ENCODE measurements around the gene UBLCP1. TPM values are rescaled to one million over a fixed set of nuclear protein-coding genes. Genes with fewer than 3 reads are reported as not detected.

The UBLCP1 gene
- total and polyA plus RNA-seq, 8 donors: 29.9 to 49.9 (median 37.3) TPM

DNA sequence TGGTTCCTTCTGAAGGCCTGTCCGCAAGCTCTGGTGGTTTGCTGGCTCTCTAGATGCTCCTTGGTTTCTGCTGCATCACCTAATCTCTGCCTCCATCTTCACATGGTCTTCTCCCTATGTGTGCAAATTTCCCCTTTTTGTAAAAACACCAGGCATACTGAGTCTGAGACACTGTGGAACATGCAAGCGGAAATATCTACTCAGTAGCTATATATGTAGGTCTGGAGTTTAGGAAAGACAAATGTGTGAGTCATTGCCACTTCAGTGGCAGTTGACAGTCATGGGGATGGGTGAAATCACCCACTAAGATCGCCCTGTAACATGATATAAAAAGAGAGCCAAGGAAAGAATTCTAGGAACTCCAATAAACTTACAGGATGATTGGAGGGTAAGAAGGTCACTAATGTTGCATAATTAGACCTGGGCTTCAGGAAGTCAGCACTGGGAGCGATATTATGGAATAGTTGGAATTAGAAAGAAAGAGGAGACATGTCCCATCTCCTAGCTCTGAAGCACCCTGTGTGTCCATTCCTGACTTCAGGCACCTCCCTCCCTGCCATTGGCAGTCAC is 22.7 kb upstream of the UBLCP1 start:
- Histone ChIP-seq H3K4me3 (no peak overlapping the region), H3K27ac (no peak overlapping the region), H3K4me1 (peaks cover 0 to 13% of the 10 kb centered on the region in 2 donors), H3K9me3 (no peaks in the 10 kb centered on the region), H3K27me3 (no peaks in the 10 kb centered on the region), H3K36me3 (no peaks in the 10 kb centered on the region)
- intact Hi-C loops (cut with DNase I): no loop called here
- DNase-seq (no peak), ATAC-seq (peak; percentile 80)
- TF ChIP-seq, protein P1, sequence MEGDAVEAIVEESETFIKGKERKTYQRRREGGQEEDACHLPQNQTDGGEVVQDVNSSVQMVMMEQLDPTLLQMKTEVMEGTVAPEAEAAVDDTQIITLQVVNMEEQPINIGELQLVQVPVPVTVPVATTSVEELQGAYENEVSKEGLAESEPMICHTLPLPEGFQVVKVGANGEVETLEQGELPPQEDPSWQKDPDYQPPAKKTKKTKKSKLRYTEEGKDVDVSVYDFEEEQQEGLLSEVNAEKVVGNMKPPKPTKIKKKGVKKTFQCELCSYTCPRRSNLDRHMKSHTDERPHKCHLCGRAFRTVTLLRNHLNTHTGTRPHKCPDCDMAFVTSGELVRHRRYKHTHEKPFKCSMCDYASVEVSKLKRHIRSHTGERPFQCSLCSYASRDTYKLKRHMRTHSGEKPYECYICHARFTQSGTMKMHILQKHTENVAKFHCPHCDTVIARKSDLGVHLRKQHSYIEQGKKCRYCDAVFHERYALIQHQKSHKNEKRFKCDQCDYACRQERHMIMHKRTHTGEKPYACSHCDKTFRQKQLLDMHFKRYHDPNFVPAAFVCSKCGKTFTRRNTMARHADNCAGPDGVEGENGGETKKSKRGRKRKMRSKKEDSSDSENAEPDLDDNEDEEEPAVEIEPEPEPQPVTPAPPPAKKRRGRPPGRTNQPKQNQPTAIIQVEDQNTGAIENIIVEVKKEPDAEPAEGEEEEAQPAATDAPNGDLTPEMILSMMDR (IDR thresholded peaks at IDR 0.05): no peak

DNA sequence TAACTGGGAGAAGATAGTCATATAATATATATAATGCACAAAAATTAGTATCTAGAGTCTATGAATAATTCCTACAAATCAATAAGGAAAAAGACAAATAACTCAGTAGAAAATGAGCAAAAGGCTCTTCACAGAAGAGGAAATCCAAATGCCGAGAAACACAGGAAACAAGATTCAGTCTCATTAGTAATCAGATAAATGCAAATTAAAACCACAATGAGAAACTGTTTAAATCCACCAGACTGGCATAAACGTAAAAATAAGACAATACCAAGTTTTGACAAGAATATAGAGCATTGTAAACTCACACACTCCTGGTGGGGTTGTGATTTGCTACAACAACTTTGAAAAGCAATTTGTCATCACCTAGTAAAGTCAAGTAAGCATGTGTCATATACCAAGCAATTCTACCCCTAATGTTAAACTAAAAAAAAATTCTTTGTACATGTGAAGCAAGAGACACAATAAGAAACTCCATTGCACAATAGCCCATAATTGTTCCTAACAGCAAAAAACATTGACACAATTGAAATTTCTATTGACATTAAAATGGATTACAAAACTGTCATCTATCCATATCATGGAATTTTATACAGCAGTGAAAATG is 21.0 kb upstream of the UBLCP1 start:
- Histone ChIP-seq H3K27ac (peak overlapping the region in 1 of 2 donors; percentile 13), H3K4me1 (peaks cover 0 to 13% of the 10 kb centered on the region in 2 donors), H3K4me3 (no peak overlapping the region), H3K9me3 (no peaks in the 10 kb centered on the region), H3K27me3 (no peaks in the 10 kb centered on the region), H3K36me3 (no peaks in the 10 kb centered on the region)
- no peak for ATAC-seq
- intact Hi-C loops (cut with DNase I): no loop called here
- DNase-seq: no peak
- TF ChIP-seq, protein P1 (IDR thresholded peaks at IDR 0.05): no peak

DNA sequence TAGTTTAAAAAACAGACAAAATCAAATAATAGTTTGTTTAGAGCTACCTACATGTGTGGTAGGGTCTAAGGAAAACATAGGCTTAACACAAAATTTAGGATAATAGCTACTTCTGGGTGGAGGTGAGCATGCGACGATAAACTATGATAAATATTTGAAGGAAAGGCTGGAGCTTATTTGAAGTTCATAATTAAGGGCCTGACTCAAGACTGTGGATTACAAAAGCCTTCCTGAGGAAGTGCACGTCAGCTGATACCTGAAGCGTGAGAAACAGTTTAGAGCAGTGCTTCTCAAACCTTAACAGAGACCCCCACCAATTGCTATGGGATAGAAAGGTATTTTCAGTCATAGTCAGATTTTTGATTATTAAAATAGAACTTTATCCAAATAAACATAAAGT is 20.4 kb upstream of the UBLCP1 start:
- peak; percentile 83 for ATAC-seq

DNA sequence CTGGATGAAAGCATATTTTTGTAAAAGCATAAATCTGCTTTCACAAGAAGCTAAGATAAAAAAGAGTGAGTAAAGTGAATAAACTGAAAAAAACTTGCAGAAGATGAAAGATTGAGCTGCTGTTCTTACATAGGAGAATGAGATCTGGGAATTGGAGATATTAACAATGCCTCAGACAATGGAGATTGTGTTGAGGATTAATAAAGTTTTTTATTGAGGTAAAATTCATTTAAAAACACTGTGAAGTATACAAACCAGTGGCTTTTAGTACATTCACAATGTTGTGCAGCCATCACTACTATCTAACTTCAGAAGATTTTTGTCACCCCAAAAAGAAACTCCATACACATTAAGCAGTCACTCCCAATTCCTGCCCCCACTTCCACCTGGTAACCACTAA is 19.7 kb upstream of the UBLCP1 start:
- Histone ChIP-seq H3K27me3 (no peaks in the 10 kb centered on the region), H3K27ac (no peak overlapping the region), H3K4me3 (no peak overlapping the region), H3K9me3 (no peaks in the 10 kb centered on the region), H3K4me1 (peaks cover 0 to 13% of the 10 kb centered on the region in 2 donors), H3K36me3 (no peaks in the 10 kb centered on the region)
- TF ChIP-seq, protein P1 (IDR thresholded peaks at IDR 0.05): no peak
- DNase-seq (no peak), ATAC-seq (no peak)
- intact Hi-C loops (cut with DNase I): no loop called here

More for the DNA sequence above, 20.4 kb upstream of the UBLCP1 start:
- H3K27me3 ChIP-seq: no peaks in the 10 kb centered on the region
- intact Hi-C loops (cut with DNase I): no loop called here
- TF ChIP-seq, protein P1 (IDR thresholded peaks at IDR 0.05): no peak
- no peak overlapping the region for H3K4me3 ChIP-seq
- no peaks in the 10 kb centered on the region for H3K9me3 ChIP-seq
- H3K4me1 ChIP-seq: peaks cover 0 to 13% of the 10 kb centered on the region in 2 donors
- DNase-seq: no peak
- no peaks in the 10 kb centered on the region for H3K36me3 ChIP-seq
- H3K27ac ChIP-seq: peak overlapping the region in 1 of 2 donors; percentile 13

DNA sequence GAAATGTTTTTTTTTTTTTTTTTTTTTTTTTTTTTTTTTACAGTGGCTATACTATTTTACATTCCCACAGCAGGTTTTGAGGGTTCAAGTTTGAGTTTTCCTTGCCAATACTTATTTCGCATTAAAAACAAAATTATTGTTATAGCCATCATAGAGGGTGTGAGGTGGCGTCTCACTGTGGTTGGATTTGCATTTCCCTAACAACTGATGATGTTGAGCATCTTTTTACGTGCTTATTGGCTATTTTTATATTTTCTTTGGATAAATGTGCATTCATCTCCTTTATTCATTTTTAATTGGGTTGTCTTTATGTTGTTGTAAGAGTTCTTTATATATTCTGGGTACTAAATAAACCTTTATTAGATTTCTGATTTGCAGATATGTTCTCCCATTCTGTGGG is 18.9 kb upstream of the UBLCP1 start:
- no peaks in the 10 kb centered on the region for H3K9me3 ChIP-seq
- no peaks in the 10 kb centered on the region for H3K27me3 ChIP-seq
- intact Hi-C loops (cut with DNase I): no loop called here
- no peak for ATAC-seq
- peaks cover 0 to 13% of the 10 kb centered on the region in 2 donors for H3K4me1 ChIP-seq
- no peaks in the 10 kb centered on the region for H3K36me3 ChIP-seq
- TF ChIP-seq, protein P1 (IDR thresholded peaks at IDR 0.05): peak in 1 of 2 donors; percentile 14
- DNase-seq: no peak
- H3K27ac ChIP-seq: no peak overlapping the region
- H3K4me3 ChIP-seq: no peak overlapping the region
